SU-DHL-6 (cell line): ENCODE data around the gene KCNN3.
"Not testable (repeated sequence)": the region's sequence is repeated elsewhere in the genome, so short reads cannot be mapped to it uniquely, and the experiment has no call there.

ENCODE experiments used
- H2AFZ ChIP-seq: fragments of 200-600 bp; sonication (generic); 2 replicates; pipeline ENCODE4 v1.6.1; 2014; ENCODE audit warnings: low read depth, mild to moderate bottlenecking, moderate library complexity, mixed read lengths, antibody characterized with exemption, low read length; ENCODE audit not compliant: severe bottlenecking
- H3F3A ChIP-seq: fragments of 200-600 bp; shearing (Covaris generic); 2 replicates; pipeline ENCODE4 v1.6.0; 2016; ENCODE audit warnings: antibody characterized with exemption, mild to moderate bottlenecking; ENCODE audit not compliant: insufficient read depth
- H3K27ac ChIP-seq: fragments of 200-600 bp; sonication (generic); 2 replicates; pipeline ENCODE4 v1.5.1; 2016; ENCODE audit warnings: low read depth, mild to moderate bottlenecking, low read length, moderate library complexity, mixed read lengths
- H3K27me3 ChIP-seq: fragments of 200-600 bp; sonication (generic), shearing (Covaris generic); 2 replicates; pipeline ENCODE4 v1.6.0; 2014; ENCODE audit warnings: mild to moderate bottlenecking, low read length
- H3K36me3 ChIP-seq: fragments of 200-600 bp; sonication (generic); 2 replicates; pipeline ENCODE4 v1.6.1; 2014; ENCODE audit warnings: mild to moderate bottlenecking, low read length, mixed read lengths
- H3K4me2 ChIP-seq: fragments of 300-600, 200-600 bp; shearing (Covaris generic), sonication (generic); 2 replicates; pipeline ENCODE4 v1.6.0; 2014; ENCODE audit warnings: low read length, low read depth, mild to moderate bottlenecking; ENCODE audit not compliant: poor library complexity, severe bottlenecking
- H3K4me3 ChIP-seq: fragments of 200-600 bp; sonication (generic); 2 replicates; pipeline ENCODE4 v1.5.1; 2014; ENCODE audit warnings: antibody characterized with exemption, low read length, mild to moderate bottlenecking, mixed read lengths; ENCODE audit not compliant: insufficient read depth, poor library complexity, severe bottlenecking
- H3K79me2 ChIP-seq: fragments of 200-600 bp; sonication (generic); 2 replicates; pipeline ENCODE4 v1.6.1; 2014; ENCODE audit warnings: mild to moderate bottlenecking, low read length, moderate library complexity; ENCODE audit not compliant: insufficient read depth
- H3K9ac ChIP-seq: fragments of 200-600 bp; sonication (generic); 2 replicates; pipeline ENCODE4 v1.7.0; 2014; ENCODE audit warnings: mild to moderate bottlenecking, low read length
- H3K9me2 ChIP-seq: fragments of 200-600 bp; sonication (generic); replicated peaks from 2 replicates; pipeline ENCODE4 v1.6.1; 2014; ENCODE audit warnings: low read length; ENCODE audit not compliant: insufficient read depth
- H3K9me3 ChIP-seq: fragments of 200-600 bp; sonication (generic); 2 replicates; pipeline ENCODE4 v1.6.1; 2014; ENCODE audit warnings: low read length, mixed read lengths; ENCODE audit not compliant: insufficient read depth
- H4K20me1 ChIP-seq: fragments of 200-600 bp; sonication (generic); 2 replicates; pipeline ENCODE4 v1.6.1; 2014; ENCODE audit warnings: low read depth, mild to moderate bottlenecking, antibody characterized with exemption, low read length, moderate library complexity, mixed read lengths
- CTCF ChIP-seq: fragments of 200-600 bp; sonication (generic); IDR thresholded peaks from one replicate; pipeline ENCODE4 v1.5.1; 2017; ENCODE audit warnings: antibody characterized with exemption, mild to moderate bottlenecking, low read length, moderate library complexity; ENCODE audit not compliant: insufficient read depth, poor library complexity, severe bottlenecking
- EZH2phosphoT487 ChIP-seq: fragments of 200-600 bp; sonication (generic), shearing (Covaris generic); conservative IDR thresholded peaks from 2 replicates; pipeline ENCODE4 v1.6.1; 2018; ENCODE audit warnings: mild to moderate bottlenecking, antibody characterized with exemption, low read length, moderate library complexity, mixed read lengths

KCNN3 gene

GRCh38 chr1:154911691-154912550 is 41.8 kb upstream of the KCNN3 start:
- Histone ChIP-seq H3K9ac (no peak overlapping the region), H2AFZ (no peak overlapping the region), H3K4me3 (no peak overlapping the region), H3K27me3 (no peaks in the 10 kb centered on the region), H3K9me3 (peaks cover 7% of the 10 kb centered on the region; the same call in 1 of the 2 replicates), H3K79me2 (no peaks in the 10 kb centered on the region), H3K4me2 (no peak overlapping the region), H3K36me3 (no peaks in the 10 kb centered on the region), H4K20me1 (no peaks in the 10 kb centered on the region), H3K9me2 (no peaks in the 10 kb centered on the region), H3F3A (no peaks in the 10 kb centered on the region), H3K27ac (no peak overlapping the region)
- TF ChIP-seq EZH2phosphoT487 (no peak), CTCF (no peak)

DNA sequence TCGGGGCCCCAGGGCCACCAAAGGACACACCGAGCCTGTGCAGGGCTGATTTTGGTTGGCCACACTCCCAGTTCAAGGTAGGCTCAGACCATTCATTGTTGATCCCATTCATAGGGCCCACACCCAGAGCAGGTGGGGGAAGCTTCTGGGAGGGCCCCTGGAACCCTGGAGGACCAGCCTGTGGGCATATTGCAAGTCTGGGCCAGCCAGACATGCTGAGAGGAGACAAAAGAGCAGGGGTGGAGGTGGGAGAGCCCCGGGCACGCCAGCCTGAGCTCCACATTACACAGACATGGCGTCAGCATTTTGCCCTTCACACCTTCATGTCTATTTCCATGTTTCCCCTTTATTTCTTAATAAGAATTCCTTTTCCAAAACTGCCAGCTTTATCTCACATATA is 40.8 kb upstream of the KCNN3 start:
- Histone ChIP-seq H3K4me2 (no peak overlapping the region), H2AFZ (no peak overlapping the region), H3K27ac (no peak overlapping the region), H3K79me2 (no peaks in the 10 kb centered on the region), H3K36me3 (no peaks in the 10 kb centered on the region), H4K20me1 (no peaks in the 10 kb centered on the region), H3K9me2 (no peaks in the 10 kb centered on the region), H3K9me3 (peaks cover 7% of the 10 kb centered on the region; the same call in 1 of the 2 replicates), H3F3A (no peaks in the 10 kb centered on the region), H3K4me3 (no peak overlapping the region), H3K9ac (no peak overlapping the region), H3K27me3 (no peaks in the 10 kb centered on the region)
- TF ChIP-seq EZH2phosphoT487 (no peak), CTCF (no peak)

DNA sequence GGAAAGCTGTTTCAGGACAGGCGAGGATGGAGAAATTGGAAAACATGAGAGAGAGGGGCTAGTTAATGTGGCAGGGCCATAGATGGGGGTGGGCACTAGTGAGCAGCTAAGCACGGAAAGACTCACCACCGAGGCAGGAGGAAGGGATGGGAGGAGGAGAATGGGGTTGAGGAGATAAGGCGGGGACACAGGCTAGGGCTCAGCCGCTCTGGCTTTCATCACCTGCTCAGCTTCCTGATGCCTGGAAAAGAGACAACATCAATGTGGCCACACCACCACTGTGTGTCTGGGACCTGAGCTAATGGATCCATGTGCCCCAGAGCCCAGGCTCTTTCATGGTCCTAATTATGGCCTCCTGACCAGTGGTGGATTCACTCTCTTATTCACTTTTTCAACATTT is 38.9 kb upstream of the KCNN3 start:
- Histone ChIP-seq H3K9ac (no peak overlapping the region), H3K9me2 (no peaks in the 10 kb centered on the region), H3K9me3 (peaks cover 7% of the 10 kb centered on the region; the same call in 1 of the 2 replicates), H3K4me3 (no peak overlapping the region), H3K27ac (no peak overlapping the region), H3K4me2 (no peak overlapping the region), H3K79me2 (no peaks in the 10 kb centered on the region), H3F3A (no peaks in the 10 kb centered on the region; the same call in 1 of the 2 replicates), H4K20me1 (no peaks in the 10 kb centered on the region), H3K27me3 (no peaks in the 10 kb centered on the region), H2AFZ (no peak overlapping the region), H3K36me3 (no peaks in the 10 kb centered on the region)
- no peak for TF ChIP-seq CTCF

- not testable (repeated sequence) for H4K20me1 ChIP-seq, H3K9ac ChIP-seq, H3K27me3 ChIP-seq, H3K36me3 ChIP-seq, H3F3A ChIP-seq, H3K4me2 ChIP-seq, H3K79me2 ChIP-seq, H3K27ac ChIP-seq, H3K4me3 ChIP-seq, H3K9me3 ChIP-seq, H2AFZ ChIP-seq, H3K9me2 ChIP-seq
Observed at GRCh38 chr1:154908129-154908528, 38.0 kb upstream of the KCNN3 start.
